Measurements from ENCODE around the gene TMEM150A.

The TMEM150A gene

DNA sequence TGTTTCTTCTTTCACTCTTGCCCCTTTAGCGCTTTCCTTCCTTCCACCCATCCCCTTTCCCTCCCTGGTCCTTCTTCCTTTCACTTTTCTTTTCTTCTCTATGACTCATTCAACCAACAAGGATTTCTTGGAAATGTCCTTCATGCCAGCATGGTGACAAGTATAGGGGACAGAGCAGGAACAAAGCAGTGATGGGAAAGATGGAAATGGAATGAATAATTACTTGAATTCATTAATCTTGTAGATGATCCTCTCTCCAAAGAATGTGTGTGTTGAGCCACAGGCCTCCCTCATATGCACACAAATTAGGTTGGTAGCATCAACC, 16.8 kb downstream of the TMEM150A start:
- no peaks in the 10 kb centered on the region for H3K4me1 ChIP-seq (ENCODE audit: low read depth, poor library complexity, severe bottlenecking)
- no peak overlapping the region for H3K9ac ChIP-seq
- TF ChIP-seq, protein P1, sequence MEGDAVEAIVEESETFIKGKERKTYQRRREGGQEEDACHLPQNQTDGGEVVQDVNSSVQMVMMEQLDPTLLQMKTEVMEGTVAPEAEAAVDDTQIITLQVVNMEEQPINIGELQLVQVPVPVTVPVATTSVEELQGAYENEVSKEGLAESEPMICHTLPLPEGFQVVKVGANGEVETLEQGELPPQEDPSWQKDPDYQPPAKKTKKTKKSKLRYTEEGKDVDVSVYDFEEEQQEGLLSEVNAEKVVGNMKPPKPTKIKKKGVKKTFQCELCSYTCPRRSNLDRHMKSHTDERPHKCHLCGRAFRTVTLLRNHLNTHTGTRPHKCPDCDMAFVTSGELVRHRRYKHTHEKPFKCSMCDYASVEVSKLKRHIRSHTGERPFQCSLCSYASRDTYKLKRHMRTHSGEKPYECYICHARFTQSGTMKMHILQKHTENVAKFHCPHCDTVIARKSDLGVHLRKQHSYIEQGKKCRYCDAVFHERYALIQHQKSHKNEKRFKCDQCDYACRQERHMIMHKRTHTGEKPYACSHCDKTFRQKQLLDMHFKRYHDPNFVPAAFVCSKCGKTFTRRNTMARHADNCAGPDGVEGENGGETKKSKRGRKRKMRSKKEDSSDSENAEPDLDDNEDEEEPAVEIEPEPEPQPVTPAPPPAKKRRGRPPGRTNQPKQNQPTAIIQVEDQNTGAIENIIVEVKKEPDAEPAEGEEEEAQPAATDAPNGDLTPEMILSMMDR (conservative IDR thresholded peaks at IDR 0.05; ENCODE audit: low read depth, low read length) = no peak
- no peak overlapping the region for H3K27ac ChIP-seq
- no peaks in the 10 kb centered on the region for H4K20me1 ChIP-seq (ENCODE audit: insufficient read depth)
- peaks cover 6% of the 10 kb centered on the region; the same call in 1 of the 2 replicates for H3K27me3 ChIP-seq (ENCODE audit: insufficient read depth, low read depth)
- H2AFZ ChIP-seq (ENCODE audit: low read depth) = no peak overlapping the region
- H3K4me3 ChIP-seq (IDR thresholded peaks at IDR 0.05; ENCODE audit: insufficient read depth, low read depth, low read length) = no peak overlapping the region
- H3K36me3 ChIP-seq (ENCODE audit: insufficient read depth) = no peaks in the 10 kb centered on the region
- H3K79me2 ChIP-seq (ENCODE audit: insufficient read depth, low read depth) = no peaks in the 10 kb centered on the region
- H3K4me2 ChIP-seq = no peak overlapping the region

DNA sequence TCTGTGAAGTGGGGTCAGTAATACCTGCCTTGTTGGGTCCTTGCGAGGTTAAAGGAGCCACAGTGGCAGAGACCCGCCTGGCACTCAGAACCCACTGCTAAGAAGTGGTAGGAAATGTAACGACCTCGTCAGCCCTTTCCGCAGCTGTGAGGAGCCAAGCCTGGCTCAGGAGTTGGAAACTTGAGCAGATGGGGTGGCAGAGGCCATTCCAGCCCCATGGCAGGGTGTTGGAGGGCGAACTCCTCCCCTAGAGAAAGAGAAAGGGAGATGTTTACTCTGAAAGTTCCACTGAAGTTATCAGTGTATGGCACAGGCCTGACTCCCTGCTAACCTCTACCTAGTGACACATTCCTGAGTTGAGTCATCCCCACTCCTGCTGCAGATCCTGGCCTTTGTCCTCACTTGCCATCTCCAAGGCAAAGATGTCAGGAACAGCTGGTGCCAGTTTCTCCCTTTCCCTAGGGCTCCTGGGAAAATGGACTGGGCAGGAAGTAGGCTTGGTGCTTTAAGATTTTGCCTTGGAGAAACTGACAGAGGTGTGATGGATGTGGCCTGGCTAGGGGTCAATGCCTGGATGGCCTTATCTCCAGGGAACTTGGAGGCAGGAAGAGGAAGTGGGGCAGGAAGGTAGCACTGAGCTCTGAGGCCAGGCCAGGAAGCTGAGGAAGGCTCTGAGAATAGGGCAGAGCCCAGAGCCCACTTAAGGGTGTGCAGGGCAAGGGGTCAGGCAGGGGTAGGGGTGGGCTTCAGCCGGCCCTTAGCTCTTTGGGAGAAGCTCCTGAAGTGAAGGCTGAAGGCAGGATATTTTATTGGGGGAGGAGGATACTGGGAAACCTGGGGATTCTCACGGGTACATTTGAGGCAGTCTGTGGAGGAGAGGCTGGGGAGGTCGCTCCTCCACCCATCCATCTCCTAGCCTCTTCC, 17.4 kb downstream of the TMEM150A start:
- Histone ChIP-seq H3K27ac (no peak overlapping the region), H3K4me2 (no peak overlapping the region), H4K20me1 (ENCODE audit: insufficient read depth) (no peaks in the 10 kb centered on the region), H3K36me3 (ENCODE audit: insufficient read depth) (no peaks in the 10 kb centered on the region), H3K4me1 (ENCODE audit: low read depth, poor library complexity, severe bottlenecking) (no peaks in the 10 kb centered on the region), H3K9ac (no peak overlapping the region), H2AFZ (ENCODE audit: low read depth) (no peak overlapping the region), H3K27me3 (ENCODE audit: insufficient read depth, low read depth) (peaks cover 6% of the 10 kb centered on the region; the same call in 1 of the 2 replicates), H3K79me2 (ENCODE audit: insufficient read depth, low read depth) (no peaks in the 10 kb centered on the region), H3K4me3 (IDR thresholded peaks at IDR 0.05; ENCODE audit: insufficient read depth, low read depth, low read length) (no peak overlapping the region)
- TF ChIP-seq, protein P1 (conservative IDR thresholded peaks at IDR 0.05; ENCODE audit: low read depth, low read length) = no peak

DNA sequence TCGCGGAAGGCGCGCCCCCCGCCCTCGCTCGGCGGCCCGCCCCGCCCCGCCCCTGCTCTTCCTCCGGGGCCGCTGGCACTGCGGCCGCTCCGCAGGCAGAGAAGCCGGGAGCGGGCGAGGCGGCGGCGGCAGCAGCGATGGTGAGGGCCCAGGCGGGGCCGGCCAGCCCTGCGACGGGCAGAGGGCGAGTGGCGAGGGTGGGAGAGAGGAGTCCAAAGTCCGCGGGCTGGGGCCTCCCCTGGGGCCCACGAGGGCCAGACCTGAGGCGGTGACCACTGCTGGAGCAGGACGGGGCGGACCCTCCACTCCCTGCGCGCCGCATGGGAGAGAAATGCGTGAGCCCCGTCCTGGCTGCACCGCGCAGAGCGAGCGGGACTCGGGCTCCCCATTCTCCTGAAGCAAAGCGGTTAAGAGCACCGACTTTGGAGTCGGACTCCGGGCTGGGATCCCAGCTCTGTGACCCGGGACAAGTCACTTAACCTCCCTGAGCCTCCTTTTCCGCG, 18.1 kb downstream of the TMEM150A start, which contains the start of gene VAMP5:
VAMP5 (plus strand) TSS at position 78 of the 503 bp plus-strand sequence; CDS start at position 138, 60 bp downstream.
- Histone ChIP-seq H3K27ac (no peak within 1 kb of the TSS), H3K27me3 (ENCODE audit: insufficient read depth, low read depth) (peaks cover 6% of the 10 kb centered on the region; the same call in 1 of the 2 replicates), H3K9ac (no peak within 1 kb of the TSS), H3K4me3 (IDR thresholded peaks at IDR 0.05; ENCODE audit: insufficient read depth, low read depth, low read length) (no peak within 1 kb of the TSS), H3K4me2 (no peak within 1 kb of the TSS), H2AFZ (ENCODE audit: low read depth) (no peak within 1 kb of the TSS), H3K79me2 (ENCODE audit: insufficient read depth, low read depth) (no peaks in the 10 kb centered on the region), H3K36me3 (ENCODE audit: insufficient read depth) (no peaks in the 10 kb centered on the region), H4K20me1 (ENCODE audit: insufficient read depth) (no peaks in the 10 kb centered on the region), H3K4me1 (ENCODE audit: low read depth, poor library complexity, severe bottlenecking) (no peaks in the 10 kb centered on the region)
- TF ChIP-seq, protein P1 (conservative IDR thresholded peaks at IDR 0.05; ENCODE audit: low read depth, low read length) = no peak

DNA sequence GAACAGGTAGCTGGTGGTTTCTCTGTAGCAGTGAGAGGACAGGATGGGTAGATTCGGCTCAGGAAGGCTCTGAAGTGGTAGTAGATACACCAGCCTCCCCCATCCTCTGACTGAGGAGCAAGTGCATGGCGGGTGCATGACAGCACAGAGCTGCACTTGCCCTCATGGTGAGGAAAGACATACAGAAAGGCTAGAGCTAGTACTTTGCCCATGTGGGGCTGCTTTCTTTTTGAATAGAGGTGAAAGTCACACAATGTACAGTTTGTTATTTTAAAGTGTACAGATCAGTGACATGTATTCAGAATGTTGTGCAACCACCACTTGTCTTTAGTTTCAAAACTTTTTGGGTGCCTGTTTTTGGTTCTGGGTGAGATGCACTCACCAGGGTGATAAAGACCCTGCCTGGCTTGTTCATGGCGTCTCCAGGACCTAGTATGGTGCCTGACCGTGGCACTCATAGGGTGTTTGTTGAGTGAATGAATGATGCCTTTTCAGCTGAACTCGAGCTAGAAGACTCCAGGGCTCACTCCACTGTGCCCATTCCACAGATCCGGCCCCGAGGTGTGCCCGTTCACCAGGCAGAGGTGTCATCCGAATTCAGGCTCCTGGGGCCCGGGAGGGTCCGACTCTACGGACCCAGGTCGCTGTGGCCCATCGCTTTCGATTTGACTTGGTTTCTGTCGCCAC, 18.7 kb downstream of the TMEM150A start:
- no peaks in the 10 kb centered on the region for H3K36me3 ChIP-seq (ENCODE audit: insufficient read depth)
- H2AFZ ChIP-seq (ENCODE audit: low read depth) = no peak overlapping the region
- H3K4me1 ChIP-seq (ENCODE audit: low read depth, poor library complexity, severe bottlenecking) = no peaks in the 10 kb centered on the region
- no peak overlapping the region for H3K27ac ChIP-seq
- no peak overlapping the region for H3K4me2 ChIP-seq
- H3K4me3 ChIP-seq (IDR thresholded peaks at IDR 0.05; ENCODE audit: insufficient read depth, low read depth, low read length) = no peak overlapping the region
- no peaks in the 10 kb centered on the region for H3K79me2 ChIP-seq (ENCODE audit: insufficient read depth, low read depth)
- peaks cover 10% of the 10 kb centered on the region; the same call in 1 of the 2 replicates for H3K27me3 ChIP-seq (ENCODE audit: insufficient read depth, low read depth)
- TF ChIP-seq, protein P1 (conservative IDR thresholded peaks at IDR 0.05; ENCODE audit: low read depth, low read length) = no peak
- H3K9ac ChIP-seq = no peak overlapping the region
- no peaks in the 10 kb centered on the region for H4K20me1 ChIP-seq (ENCODE audit: insufficient read depth)
